NCI-H748 treated with DMSO at 0.1 percent for 48 hours (cell line): ENCODE results near the gene FYB1.
A peak's percentile ranks its signal among the peaks of the same experiment; 100 is the strongest.
"Not testable (repeated sequence)": the region's sequence is repeated elsewhere in the genome, so short reads cannot be mapped to it uniquely, and the experiment has no call there.

Experiments
- DNase-seq: peaks from one replicate; lab custom pipeline; 2025; lab: John Stamatoyannopoulos, UW

Gene FYB1

DNA sequence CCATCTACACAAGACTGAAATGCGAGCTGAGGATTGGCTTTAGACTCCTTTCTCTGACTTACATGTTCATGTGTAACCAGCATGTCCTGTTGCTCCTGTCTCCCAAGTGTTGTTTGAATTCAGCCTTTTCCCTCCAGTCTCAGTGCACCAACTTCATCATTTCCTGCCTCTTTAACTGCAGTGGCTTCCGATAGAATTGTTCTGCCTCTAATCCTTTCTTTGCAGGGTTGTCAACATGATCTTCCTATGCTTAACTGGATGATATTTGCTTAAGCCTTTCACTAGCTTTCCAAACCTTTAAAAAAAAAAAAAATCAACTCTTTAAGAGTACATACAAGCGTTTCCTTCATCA lies 6.7 kb upstream of the FYB1 start:
- DNase-seq: no peak

DNA sequence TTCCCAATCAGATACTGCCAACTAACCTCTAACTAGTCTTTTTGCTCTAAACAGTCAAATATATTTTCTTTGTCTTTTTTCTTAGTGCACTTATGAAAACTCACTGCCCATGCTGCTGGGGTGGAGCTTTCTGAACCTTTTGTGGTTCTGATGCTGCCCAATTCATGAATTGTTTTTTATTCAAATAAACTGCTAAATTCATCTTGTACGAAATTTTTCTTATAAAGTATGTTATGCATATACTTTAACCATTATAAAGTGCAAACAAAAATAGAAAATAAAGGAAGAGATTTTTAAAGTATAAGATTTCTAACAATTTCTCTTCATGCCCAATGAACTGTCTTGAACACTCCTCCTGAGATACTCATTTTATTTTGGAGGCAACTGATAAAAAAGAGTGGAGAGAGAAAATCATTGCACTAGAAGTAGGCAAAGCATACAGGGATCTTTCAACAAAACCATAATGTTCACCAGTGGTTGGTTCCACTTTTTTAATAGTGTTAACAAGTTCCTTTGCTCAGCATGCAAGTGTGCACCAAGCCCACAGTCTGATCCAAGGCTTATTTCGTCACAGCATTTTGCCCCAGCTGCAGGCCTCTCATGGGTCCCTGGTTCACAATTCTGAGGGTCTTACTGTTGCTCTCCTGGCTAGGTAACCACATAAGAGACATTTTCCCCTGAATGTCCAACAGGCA lies 6.2 kb upstream of the FYB1 start:
- no peak for DNase-seq

DNA sequence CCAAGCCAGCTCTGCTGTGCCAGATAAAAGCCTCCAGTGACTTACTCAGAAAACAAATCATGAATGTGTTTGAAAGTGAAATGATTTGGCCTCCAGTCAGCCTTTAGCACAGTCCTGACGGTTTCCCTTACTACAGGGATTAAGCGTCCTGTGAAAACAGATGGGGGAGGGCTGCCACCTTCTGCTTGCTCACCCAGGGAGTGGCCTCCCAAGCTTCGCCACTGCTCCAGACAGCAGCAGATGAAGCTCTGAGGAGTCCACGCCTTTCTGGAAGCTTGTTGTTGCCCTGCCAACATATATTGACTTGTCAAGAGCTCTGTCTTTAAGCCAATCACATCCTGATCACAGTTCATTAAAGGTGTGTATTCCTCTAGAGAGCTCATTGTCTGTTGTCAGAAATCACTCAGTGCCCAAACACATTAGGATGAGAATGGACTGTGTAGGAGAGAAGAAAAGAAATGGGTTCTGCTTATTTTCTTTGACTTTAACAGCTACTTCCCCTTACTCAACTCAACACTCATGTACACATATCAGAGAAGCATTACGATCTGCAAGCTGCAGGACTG lies 4.9 kb upstream of the FYB1 start:
- DNase-seq: no peak

DNA sequence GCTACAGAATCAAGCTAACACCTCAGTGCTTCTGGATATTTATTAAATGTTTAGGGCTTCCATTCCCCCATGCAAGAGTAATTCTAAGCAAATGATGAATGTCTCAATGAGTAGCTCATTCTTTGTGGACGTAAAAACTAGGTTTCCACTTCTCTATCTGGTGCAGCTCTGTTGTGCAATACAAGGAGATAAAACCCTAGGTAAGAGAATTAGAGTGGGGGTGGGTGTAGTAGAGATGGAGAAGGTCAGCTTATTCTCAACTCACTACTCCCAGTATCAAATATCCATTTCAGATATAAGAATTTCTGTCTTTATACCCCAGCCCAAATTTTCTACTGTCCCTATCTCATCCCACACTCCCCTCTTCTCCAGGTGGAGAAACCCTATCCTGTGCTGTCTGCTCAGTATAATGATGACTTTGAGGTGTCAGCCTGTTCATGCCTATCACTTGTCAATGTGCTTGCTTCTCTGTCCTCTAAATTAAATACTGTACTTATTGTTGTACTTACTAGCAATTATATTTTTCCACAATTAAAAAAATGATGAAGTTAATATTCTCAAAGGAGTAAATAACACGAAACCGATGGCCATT lies 4.3 kb upstream of the FYB1 start:
- DNase-seq: no peak

DNA sequence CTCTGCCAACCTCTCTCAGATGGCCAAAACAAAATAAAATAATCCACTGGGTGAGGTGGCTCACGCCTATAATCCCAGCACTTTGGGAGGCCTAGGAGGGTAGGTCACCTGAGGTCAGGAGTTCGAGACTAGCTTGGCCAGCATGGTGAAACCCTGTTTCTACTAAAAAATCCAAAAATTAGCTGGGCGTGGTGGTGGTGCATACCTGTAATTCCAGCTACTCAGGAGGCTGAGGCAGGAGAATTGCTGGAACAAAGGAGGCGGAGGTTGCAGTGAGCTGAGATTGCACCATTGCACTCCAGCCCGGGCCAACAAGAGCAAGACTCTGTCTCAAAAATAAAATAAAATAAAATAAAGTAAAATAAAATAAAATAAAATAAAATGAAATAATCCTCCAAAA lies 2.3 kb upstream of the FYB1 start:
- not testable (repeated sequence) for DNase-seq

DNA sequence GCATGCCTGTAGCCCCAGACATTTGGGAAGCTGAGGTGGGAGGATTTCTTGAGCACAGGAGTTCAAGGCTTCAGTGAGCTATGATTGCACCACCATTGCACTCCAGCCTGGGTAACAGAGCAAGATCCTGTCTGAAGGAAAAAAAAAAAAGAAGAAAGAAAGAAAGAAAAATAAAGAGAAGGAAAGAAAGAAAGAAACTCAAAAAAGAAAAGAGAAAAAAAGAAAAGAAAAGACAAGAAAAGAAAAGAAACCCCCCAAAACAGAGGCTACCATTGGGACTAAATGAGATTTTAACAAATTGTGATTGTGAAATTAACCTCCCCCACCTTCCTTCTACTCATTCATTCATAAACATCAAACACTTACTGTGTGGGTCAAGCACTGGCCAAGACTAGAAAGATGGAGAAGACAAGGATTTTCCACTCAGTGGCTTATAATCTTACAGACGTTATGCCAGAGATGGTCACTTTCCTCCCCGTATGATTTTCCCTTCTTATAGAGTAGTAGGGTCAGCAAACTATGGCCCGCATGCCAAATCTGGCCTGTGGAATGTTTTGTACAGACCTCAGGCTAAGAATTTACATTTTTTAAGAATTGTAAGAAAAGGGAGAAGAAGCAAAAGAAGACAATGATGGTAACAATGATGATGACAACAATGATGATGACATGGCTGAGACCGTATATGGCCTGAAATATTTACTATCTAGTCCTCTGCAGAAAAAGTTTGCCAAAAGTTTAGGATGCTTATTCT lies 1.1 kb upstream of the FYB1 start:
- DNase-seq: no peak

DNA sequence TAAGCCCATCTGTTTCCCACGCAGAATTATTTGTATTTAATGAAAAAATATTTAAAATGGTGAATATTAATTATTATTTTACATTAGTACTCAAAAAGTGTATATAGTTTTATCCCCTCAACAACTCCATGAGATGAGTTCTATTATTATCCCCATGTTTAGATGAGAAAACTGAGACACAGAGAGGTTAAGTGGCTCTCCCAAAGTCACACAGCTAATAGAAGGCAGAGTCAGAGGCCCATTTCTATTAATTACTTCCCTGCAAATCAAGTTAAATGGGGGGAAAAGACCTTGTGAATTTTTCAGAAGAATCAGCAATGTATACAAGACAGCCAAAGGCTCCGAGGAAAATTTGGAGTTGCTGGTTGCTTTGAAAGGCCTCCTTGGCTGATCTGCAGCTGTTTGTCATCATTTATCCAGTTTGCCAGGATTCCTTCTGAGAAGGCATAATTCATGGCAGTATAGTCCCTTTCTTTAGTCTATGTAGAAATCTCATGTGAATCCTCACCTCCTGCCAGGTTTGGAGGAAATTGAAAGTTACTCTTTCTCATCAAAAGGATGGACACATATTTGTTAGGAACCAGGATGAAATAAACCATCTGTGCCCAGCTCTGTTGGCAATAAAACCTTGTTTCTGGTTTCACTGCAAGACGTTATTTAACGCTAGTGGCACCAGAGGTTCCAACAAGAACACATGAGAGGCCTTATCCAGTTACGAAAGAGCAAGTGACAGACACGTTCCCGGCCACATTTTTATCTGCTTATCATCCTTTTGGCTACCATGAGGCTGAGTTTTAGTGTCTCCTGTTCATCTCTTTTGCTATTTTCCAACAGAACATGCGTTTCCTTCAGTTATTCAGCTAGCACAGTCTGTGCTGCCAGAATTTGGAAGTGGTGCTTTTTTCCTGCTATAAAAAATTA lies 621 bp downstream of the FYB1 start:
- DNase-seq: no peak

DNA sequence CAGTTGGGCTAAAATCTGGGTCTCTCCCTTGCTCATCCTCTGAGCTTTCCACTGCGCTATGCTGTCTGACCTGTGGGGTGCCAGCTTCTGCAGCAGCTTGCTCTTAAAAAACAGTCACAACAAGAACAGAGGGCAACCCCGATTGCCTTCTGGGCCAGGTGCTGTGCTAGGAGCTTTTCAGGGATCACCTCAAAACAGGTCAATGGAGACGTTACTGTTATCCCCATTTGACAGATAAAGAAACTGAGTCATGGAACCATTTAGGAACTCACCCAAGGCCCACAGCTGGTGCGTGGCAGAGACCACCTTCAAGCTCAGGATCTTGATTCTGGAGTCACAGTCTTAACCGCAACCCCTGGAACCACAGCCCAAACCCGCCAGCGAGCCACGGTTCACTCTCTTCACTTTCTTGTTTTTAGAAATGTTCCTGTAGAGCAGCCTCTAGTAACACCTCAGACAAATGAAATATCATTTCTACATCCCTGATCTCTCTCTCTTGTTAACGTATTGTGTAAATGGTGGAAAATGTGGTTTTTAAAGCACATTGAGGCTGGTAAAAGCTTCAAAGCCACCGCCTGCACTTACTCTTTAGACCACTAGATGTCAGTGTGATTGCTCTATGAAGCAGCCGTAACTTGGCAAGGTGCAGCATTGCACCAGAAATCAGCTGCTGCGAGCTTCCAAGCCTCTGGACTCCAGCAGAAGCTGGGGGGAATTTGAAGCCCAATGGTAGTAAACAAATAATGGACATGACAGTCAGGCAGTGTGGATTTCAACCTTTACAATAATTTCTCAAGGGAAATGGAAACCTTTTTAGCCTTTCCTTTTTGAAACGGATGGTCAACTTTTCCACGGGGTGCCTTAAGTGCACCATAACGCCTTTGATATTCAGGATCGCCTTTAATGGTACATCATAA lies 1.7 kb downstream of the FYB1 start:
- DNase-seq: peak; percentile 85

DNA sequence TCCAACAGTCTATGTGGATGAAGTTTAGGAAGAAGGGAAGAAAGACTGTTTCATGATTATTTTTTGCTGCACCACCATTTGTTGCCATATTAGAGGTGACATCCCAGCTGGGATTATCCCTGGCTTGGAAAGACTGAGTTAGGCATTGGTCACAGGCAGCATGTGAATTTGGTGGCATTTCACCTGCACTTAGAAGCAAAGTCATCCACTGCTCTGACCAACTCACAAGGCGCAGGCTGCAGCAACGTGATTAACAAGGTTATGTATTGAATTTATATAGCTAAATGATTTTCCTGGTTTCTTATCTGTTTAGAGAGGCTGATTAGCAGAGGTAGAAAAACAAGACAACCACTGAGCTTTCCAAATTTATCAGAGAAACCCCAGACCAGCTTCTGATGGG lies 2.7 kb downstream of the FYB1 start:
- DNase-seq: no peak

DNA sequence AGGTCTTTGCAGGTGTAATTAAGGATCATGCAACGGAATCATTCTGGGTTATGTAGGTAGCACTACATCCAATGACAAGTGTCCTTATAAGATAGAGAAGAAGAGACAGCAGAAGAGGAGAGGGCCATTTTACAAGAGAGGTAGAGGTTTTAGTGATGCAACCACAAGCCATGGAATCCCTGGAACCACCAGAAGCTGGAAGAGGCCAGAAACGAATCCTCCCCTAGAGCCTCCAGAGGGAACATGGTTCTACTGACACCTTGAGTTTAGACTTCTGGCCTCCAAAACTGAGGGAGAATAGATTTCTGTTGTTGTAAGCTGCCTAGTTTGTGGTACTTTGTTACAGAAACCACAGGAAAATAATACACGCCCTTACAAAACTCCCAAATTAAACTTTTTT lies 3.5 kb downstream of the FYB1 start:
- DNase-seq: no peak

DNA sequence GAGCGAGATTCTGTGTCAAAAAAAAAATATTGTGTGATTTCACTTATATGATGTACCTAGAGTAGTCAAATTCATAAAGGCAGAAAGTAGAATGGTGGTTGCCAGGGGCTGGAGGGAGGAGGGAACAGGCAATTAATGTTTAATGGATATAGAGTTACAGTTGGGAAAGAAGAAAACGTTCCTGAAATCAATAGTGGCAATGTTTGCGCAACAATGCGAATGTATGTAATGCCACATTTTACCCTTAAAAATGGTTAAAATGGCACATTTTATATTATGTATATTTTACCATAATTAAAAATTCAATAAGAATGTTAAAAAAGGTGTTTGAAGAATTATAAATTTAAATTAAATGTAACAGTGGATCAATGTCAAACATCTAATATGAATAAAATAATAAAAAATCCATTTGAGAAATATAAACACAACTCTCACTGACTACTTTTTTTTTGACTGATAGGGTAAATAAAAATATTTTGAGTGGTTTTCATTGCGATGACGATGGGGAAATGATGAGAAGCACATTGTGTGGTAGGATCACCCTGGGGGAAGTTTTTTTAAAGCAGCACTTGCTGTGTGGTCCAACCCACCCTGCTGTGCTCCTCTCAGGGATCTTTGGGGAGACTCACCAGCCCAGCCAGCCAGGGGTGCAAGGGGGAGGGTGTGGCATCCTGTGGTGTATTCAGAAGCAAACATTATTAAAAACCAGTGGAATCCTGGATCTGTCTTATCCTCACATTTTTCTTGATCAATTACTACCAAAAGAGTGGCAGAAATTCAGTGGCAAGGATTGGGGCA lies 4.3 kb downstream of the FYB1 start:
- no peak for DNase-seq

DNA sequence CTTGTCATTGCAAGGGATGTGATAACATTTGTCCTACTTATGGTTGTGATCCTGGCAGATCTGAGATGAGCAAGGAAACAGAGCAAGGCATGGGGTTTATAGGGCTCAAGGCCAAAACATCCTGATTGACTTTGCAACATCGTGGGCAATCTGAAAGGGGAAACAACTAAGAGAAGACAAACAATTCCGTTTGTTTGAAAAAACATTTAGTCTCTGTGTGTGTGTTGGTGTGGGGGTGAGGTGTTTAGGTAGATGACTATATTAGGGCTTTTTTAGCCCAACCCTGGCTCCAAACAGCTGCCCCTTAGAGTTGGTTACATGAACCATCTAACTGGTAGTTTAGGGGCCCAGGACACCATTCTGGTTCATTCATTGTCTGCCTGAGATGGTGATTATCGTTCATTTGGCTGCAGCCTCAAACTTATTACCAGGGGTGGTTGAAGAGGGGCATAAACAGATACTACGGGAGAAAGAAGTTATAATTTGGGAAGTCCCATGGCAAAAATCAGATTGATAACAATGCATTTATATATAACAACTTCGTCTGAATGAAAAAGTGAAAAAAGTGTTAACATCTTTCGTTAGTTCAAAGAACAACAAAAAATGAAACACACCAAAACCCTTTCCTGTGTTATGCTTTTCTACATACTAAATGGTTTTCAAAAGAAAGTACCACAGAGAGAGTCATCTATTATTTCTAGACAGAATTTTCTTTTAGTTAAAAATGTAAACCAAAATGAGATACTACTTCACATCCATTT lies 5.7 kb downstream of the FYB1 start:
- DNase-seq: no peak

DNA sequence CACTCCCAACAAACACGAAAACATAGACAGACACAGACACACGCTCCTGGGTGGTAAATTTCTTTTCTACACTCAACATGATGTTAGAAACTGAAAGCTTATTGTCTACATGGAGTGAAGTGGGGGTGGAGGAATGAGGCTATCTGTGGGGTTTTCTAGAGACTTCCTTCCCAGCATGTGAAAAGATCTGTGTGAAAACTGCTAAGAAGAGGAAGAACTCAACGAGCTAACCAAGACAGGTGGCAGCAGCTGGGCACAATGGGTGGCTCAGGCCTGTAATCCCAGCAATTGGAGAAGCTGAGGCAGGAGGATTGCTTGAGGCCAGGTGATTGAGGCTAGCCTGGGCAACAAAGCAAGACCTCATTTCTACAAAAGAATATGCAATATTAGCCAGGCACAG lies 7.6 kb downstream of the FYB1 start:
- no peak for DNase-seq

DNA sequence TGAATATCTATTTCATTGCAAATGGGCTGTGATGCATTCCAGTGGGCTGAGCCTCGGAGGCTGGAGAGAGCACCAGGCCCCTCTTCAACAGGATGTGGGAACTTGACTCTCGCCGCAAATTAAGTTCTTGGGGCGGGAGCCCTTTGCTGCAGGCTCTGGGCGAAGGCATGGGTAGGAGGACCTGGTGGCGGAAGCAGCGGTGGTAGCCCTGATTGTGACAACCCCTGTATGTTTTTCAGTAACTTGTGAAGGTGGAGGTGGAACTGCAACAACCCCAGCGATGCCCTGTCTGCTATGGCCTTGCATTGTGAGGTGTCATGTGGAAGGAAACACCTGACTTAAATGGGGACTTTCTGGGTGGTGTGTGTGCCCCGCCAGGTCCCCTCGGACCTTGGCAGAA lies 9.4 kb downstream of the FYB1 start:
- no peak for DNase-seq

DNA sequence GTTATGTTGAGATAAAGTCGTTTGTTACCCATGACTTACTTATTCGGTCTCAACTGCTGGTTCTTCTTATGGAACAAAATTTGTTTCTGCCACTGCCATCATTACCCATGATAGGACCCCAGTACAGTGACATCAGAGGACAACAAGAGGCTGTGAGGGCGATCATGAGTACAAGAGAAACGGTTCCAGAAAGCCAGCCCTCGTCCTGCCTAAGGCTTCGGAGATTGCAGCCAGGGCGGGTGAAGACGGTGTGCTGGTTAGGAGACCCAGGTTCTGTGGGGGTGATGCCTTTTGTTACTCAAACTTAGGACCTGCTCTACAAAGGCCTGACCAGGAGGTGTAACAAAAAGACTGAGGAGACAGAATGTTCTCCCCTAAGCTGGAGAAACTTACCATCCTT lies 10.9 kb downstream of the FYB1 start:
- DNase-seq: no peak

DNA sequence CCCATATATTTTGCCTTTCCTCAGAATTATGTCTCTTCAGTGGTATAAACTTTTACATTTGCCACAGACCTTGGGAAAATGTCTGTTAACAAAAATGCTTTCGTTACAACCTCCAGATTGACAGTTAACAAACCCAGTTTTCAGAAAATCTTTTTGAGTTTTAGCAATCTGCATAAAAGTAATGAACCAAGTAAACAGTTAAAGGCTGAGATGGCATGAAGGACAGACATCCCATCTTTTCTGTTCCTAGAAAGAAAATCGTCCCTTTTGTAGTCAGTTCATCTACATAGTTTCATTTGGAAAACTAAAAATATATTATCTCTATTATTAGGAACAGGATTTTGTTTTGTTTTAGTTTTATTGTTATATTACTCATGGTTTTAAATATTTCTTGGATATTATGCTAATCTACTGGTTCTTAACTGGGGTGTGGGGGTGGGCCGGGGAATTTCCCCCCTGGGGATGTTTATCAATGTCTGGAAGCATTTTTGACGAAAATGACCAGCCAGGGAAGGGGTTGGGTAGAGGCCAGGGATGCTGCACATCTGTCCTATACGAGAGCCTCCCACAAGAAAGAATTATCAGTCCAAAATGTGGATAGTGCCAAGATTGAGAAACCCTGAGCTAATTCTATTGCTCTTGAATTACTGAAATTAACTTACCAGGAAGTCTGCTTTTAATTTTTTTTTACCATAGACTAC lies 11.9 kb downstream of the FYB1 start:
- DNase-seq: no peak

DNA sequence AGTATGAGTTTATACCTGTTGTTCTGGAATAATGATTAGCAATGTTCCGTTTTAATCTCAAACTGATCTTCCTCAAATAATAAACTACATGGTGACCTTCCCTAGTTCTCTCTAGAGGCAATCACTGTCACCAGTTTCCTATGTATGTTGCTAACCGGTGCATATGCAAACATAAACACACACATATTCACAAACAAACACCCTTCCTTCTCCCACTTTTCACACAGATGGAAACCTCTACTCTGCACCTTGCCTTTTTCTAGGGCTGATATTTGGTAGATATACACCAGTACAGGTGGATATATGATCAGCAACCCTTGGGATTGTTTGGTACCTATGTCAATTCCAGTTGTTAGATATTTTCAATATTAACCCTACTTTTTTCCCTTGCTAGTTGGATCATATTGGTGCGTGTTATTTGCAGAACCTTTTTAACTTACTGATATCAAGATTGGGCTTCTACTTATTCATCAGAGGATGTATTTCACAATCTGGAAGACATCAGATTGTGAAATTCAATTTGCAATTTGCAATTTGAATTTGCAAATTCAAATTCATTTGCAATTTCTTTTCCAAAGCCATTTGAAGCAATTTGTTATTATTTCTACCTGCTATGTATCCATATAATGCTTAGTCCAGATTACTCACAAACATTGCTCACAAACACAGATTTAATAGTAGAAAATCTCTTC lies 12.6 kb downstream of the FYB1 start:
- DNase-seq: no peak

DNA sequence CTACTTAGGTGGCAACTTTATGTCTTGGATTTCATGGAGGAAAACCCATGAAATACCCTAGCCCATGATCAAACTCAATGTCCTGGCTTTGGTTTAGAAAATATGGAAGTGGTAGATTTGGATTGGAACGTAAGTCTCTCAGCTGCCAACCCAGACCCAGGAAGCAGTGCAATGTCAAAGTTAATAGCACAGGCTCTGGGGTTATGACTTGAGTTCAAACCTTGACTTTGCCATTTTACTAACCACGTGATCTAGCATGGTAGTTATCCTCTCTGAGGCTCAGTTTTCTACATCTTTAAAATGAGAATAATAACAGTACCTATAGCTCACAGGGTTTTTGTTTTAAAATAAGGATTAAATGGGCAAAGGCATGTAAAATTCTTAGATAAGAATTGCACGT lies 13.8 kb downstream of the FYB1 start:
- DNase-seq: no peak
